Sigmoid colon (tissue), 7 donors: ENCODE data around the gene SPATA33. TPM values are rescaled to one million over a fixed set of nuclear protein-coding genes. Genes with fewer than 3 reads are reported as not detected.

Experiments used
- DNase-seq: peaks from one replicate; pipeline ENCODE4 v3.0.0-alpha.2; 2019
- H3K27ac ChIP-seq, 4 donors: fragments of 200-600 bp; sonication (generic); one replicate each; pipeline ENCODE4 v1.5.1; 2016 to 2019; ENCODE audit warnings: mild to moderate bottlenecking in 1 of 4
- H3K27me3 ChIP-seq, 3 donors: fragments of 200-600 bp; sonication (generic); one replicate each; pipeline ENCODE4 v1.5.1; 2019; ENCODE audit warnings: mild to moderate bottlenecking in 1 of 3
- H3K36me3 ChIP-seq, 4 donors: fragments of 200-600 bp; sonication (generic); one replicate each; pipeline ENCODE4 v1.5.1; 2016 to 2019
- H3K4me1 ChIP-seq, 4 donors: fragments of 200-600 bp; sonication (generic); one replicate each; pipeline ENCODE4 v1.5.1; 2017 to 2019
- H3K4me3 ChIP-seq, 4 donors: fragments of 200-600 bp; sonication (generic); one replicate each; pipeline ENCODE4 v1.5.1; 2017 to 2019; ENCODE audit warnings: mild to moderate bottlenecking in 2 of 4, moderate library complexity in 1 of 4
- H3K9me3 ChIP-seq, 4 donors: fragments of 200-600 bp in 3 of 4; sonication (generic) in 3 of 4; one replicate each; pipeline versions ENCODE4 v1.5.1 to v1.6.1; 2013 to 2019
- CTCF ChIP-seq, 4 experiments: fragments of 450-650 bp in 3 of 4; fragments of 200-600 bp in 1 of 4; IDR thresholded peaks; one replicate each; pipeline ENCODE4 v1.5.1; 2016 to 2019; ENCODE audit warnings: antibody characterized with exemption in 4 of 4, mild to moderate bottlenecking in 3 of 4, moderate library complexity in 2 of 4
- EP300 ChIP-seq, 4 donors: sonication (generic); formaldehyde crosslinking; IDR thresholded peaks; one replicate each; pipeline ENCODE4 v1.6.1; 2017; ENCODE audit warnings: antibody characterized with exemption in 4 of 4
- POLR2A ChIP-seq, 2 donors: fragments of 450-650 bp; IDR thresholded peaks; one replicate each; pipeline ENCODE4 v1.6.1; 2016; ENCODE audit warnings: antibody characterized with exemption in 2 of 2, mild to moderate bottlenecking in 2 of 2, moderate library complexity in 2 of 2
- POLR2AphosphoS5 ChIP-seq, 4 donors: sonication (generic); formaldehyde crosslinking; IDR thresholded peaks; one replicate each; pipeline ENCODE4 v1.6.1; 2017; ENCODE audit warnings: antibody characterized with exemption in 4 of 4
- WGBS, 2 donors: extraction: QIAGEN DNeasy Blood & Tissue Kit; methylation state at CpG; one replicate each; pipeline ENCODE4 v1.1.7; 2013; 5-methylcytosine and 5-hydroxymethylcytosine counted together
- intact Hi-C: fragments of 100-400 bp; cut with DNase I; formaldehyde crosslinking; loops from one replicate; pipeline ENCODE4 v1.15.1; 2023
- polyA plus RNA-seq, 3 donors: library from polyadenylated mRNA; stranded (reverse); fragments of 200-250 nt; gene quantifications; one replicate each; pipeline ENCODE4 v1.2.3, GENCODE V29; 2013
- total RNA-seq, 4 donors: library from RNA; depleted of rRNA; stranded (reverse); fragments of >200 nt; gene quantifications; one replicate each; pipeline ENCODE4 v1.1.0, GENCODE V29; 2016
- donor health status: healthy with polysubstance abuse.
- donor health status: Bipolar disorder and iron deficiency.
- donor health status: healthy.

Gene SPATA33
- total and polyA plus RNA-seq, 7 donors = 1.4 to 7.7 (median 4.6) TPM

DNA sequence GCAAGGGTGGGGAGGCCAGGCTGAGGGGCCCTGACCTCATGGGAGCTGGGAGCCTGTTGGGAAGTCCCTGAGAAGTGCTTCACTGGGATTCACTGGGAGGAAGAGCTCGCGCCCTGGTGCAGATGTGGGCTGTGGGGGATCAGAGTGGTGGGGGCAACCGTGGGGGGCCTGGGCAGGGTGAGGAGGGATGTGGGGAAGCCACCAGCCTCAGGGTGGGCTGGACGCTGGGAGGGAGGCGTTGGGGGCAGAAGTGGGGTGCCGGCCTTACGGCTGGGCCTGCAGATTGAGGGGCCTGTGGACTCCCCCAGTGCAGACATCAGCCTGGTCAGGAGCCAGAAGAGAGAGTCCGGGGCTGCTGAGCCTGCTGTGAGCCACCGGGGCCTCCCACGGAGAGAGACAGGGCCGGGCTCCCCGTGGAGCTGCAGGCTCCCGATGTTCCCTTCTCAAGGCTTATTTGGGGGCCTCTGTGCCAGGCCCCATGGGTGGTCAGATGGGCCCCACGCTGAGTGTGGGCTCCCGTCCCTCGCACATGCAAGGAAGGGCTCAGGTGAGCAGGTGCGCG, 36.4 kb upstream of the SPATA33 start:
- H3K9me3 ChIP-seq = no peaks in the 10 kb centered on the region
- no peak for DNase-seq
- H3K27ac ChIP-seq = no peak overlapping the region
- intact Hi-C loops = no loop called here
- H3K36me3 ChIP-seq = no peaks in the 10 kb centered on the region
- peaks cover 5 to 72% (median 15%) of the 10 kb centered on the region in 3 donors for H3K27me3 ChIP-seq
- TF ChIP-seq POLR2AphosphoS5 (IDR thresholded peaks at IDR 0.05) = no peak
- no peak for TF ChIP-seq CTCF (IDR thresholded peaks at IDR 0.05)
- no peak for TF ChIP-seq EP300 (IDR thresholded peaks at IDR 0.05)
- no peak for TF ChIP-seq POLR2A (IDR thresholded peaks at IDR 0.05)
- H3K4me3 ChIP-seq = no peak overlapping the region
- WGBS, 2 donors = 86 to 91% methylated on average over 18 of the region's 18 CpGs
- peaks cover 0 to 5% (median 0%) of the 10 kb centered on the region in 4 donors for H3K4me1 ChIP-seq

DNA sequence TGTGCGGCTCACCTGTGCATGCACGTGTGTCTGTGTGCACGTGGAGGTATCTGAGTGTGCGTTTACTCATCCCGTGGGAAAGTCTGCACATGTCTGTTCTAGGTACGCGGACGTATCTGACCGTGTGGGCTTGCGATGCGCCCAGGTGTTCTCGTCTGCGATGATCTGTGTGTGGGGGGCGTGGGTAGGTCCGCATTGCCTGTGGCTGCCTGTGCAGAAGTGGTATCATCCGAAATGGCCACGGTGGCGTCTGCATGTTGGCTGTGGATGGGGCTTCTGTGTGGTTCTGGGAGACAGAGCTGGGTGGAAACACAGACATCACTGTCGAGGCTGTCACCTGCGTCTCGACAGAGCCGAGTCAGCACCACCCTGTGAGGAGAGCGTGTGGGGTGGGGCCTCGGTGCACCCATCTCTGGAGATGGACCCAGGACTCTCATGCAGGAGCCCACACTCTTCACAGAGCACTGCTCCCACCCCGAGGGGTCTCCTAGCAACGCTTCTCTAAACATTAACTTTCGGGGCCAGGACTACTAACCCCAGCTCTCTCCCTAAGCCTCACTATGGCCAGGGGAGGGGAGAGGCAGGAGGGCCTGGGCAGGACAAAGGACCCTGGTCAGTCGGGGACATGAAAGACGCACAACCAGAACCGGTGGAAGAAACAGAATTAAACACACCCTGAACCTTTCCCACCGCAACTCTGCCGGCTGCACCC, 35.8 kb upstream of the SPATA33 start:
- WGBS, 2 donors = 75 to 87% methylated on average over 32 of the region's 32 CpGs
- Histone ChIP-seq H3K4me1 (peaks cover 0 to 5% (median 0%) of the 10 kb centered on the region in 4 donors), H3K4me3 (no peak overlapping the region), H3K36me3 (no peaks in the 10 kb centered on the region), H3K27me3 (peaks cover 5 to 66% (median 15%) of the 10 kb centered on the region in 3 donors), H3K9me3 (no peaks in the 10 kb centered on the region), H3K27ac (no peak overlapping the region)
- TF ChIP-seq EP300 (IDR thresholded peaks at IDR 0.05) (no peak), CTCF (IDR thresholded peaks at IDR 0.05) (no peak), POLR2AphosphoS5 (IDR thresholded peaks at IDR 0.05) (no peak), POLR2A (IDR thresholded peaks at IDR 0.05) (no peak)
- no peak for DNase-seq
- intact Hi-C loops = no loop called here

DNA sequence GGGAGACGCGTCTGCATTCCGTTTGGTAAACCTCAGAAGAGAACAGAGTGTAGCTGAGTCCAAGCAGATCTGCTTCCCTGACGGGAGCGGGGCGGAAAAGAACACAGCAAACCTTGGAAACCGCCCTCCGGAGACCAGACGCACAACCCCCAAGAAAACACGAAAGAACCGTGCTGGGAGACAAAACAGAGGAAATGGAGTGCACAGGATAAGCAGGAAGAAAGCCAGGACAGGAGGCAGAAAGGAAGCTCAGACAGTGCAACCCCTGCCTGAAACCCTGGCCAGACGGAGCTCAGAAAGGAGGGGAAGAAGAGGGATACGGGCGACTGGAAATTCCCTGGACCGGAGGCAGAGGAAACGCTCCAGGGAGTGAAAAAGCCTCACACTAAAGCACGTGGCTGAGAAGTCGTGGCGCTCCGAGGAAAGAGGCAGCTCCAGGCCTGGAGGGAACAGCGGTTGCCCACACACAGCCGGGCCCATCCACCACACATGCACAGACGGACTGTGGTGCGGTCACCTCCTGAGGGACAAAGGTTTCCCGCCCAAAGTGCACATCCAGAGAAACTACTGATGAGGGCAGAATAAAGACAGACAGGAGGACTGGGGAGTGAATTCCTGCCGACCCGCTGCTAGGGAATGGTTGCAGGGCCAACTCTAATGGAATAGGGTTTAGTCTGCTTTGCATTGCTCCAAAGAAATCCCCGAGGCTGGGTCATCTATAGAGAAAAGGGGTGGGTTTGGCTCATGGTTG, 34.0 kb upstream of the SPATA33 start:
- H3K4me3 ChIP-seq = no peak overlapping the region
- H3K27me3 ChIP-seq = peaks cover 5 to 47% (median 15%) of the 10 kb centered on the region in 3 donors
- peak overlapping the region in 1 of 4 donors; percentile 1 for H3K27ac ChIP-seq
- H3K36me3 ChIP-seq = no peaks in the 10 kb centered on the region
- H3K9me3 ChIP-seq = no peaks in the 10 kb centered on the region
- intact Hi-C loops = no loop called here
- no peak for TF ChIP-seq POLR2A (IDR thresholded peaks at IDR 0.05)
- no peak for TF ChIP-seq POLR2AphosphoS5 (IDR thresholded peaks at IDR 0.05)
- no peak for TF ChIP-seq CTCF (IDR thresholded peaks at IDR 0.05)
- no peak for TF ChIP-seq EP300 (IDR thresholded peaks at IDR 0.05)
- no peak for DNase-seq
- 60 to 82% methylated on average over 28 of the region's 28 CpGs for WGBS, 2 donors
- peaks cover 0 to 5% (median 0%) of the 10 kb centered on the region in 4 donors for H3K4me1 ChIP-seq

- H3K4me1 ChIP-seq = peaks cover 0 to 5% (median 0%) of the 10 kb centered on the region in 4 donors
- intact Hi-C loops = no loop called here
- 14 to 56% methylated on average over 21 of the region's 21 CpGs for WGBS, 2 donors
- no peaks in the 10 kb centered on the region for H3K36me3 ChIP-seq
- H3K27ac ChIP-seq = no peak overlapping the region
- TF ChIP-seq CTCF (IDR thresholded peaks at IDR 0.05) (no peak), POLR2A (IDR thresholded peaks at IDR 0.05) (no peak), POLR2AphosphoS5 (IDR thresholded peaks at IDR 0.05) (no peak), EP300 (IDR thresholded peaks at IDR 0.05) (no peak)
- DNase-seq = no peak
- peaks cover 2 to 43% (median 15%) of the 10 kb centered on the region in 3 donors for H3K27me3 ChIP-seq
- H3K9me3 ChIP-seq = peaks cover 0 to 1% (median 0%) of the 10 kb centered on the region in 4 donors
- H3K4me3 ChIP-seq = no peak overlapping the region
Observed at GRCh38 chr16:89624777-89625761, 32.6 kb upstream of the SPATA33 start.
